ENCODE data around the gene IPCEF1.
"Not testable (repeated sequence)": the region's sequence is repeated elsewhere in the genome, so short reads cannot be mapped to it uniquely, and the experiment has no call there.

- TF ChIP-seq, protein P1, sequence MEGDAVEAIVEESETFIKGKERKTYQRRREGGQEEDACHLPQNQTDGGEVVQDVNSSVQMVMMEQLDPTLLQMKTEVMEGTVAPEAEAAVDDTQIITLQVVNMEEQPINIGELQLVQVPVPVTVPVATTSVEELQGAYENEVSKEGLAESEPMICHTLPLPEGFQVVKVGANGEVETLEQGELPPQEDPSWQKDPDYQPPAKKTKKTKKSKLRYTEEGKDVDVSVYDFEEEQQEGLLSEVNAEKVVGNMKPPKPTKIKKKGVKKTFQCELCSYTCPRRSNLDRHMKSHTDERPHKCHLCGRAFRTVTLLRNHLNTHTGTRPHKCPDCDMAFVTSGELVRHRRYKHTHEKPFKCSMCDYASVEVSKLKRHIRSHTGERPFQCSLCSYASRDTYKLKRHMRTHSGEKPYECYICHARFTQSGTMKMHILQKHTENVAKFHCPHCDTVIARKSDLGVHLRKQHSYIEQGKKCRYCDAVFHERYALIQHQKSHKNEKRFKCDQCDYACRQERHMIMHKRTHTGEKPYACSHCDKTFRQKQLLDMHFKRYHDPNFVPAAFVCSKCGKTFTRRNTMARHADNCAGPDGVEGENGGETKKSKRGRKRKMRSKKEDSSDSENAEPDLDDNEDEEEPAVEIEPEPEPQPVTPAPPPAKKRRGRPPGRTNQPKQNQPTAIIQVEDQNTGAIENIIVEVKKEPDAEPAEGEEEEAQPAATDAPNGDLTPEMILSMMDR (IDR thresholded peaks at IDR 0.05) = not testable (repeated sequence)
- TF ChIP-seq POLR2AphosphoS5 (IDR thresholded peaks at IDR 0.05; ENCODE audit: insufficient read depth in 1 of 2, low read depth in 1 of 2); POLR2A (IDR thresholded peaks at IDR 0.05): not testable (repeated sequence)
These were observed 154.9 kb downstream of the IPCEF1 start for GRCh38 chr6:154201688-154202087.
